Adrenal gland (tissue), 12 donors: ENCODE measurements around the gene SGIP1. TPM values are rescaled to one million over a fixed set of nuclear protein-coding genes. Genes with fewer than 3 reads are reported as not detected.

Experiments
- DNase-seq, 7 donors: peaks; one replicate each; pipeline ENCODE4 v3.0.0-alpha.2; 2019 to 2020
- H3K27ac ChIP-seq, 5 donors: fragments of 200-600 bp; sonication (generic) in 4 of 5; 1 replicate in 3 of 5; 2 replicates in 2 of 5; pipeline versions ENCODE4 v1.5.1 to v1.8.0; 2016 to 2020; ENCODE audit warnings: mild to moderate bottlenecking in 1 of 5
- H3K27me3 ChIP-seq: fragments of 200-600 bp; 2 replicates; pipeline ENCODE4 v1.8.0; 2021
- H3K36me3 ChIP-seq, 2 donors: fragments of 200-600 bp; replicated peaks in 1 of 2; 1 replicate in 1 of 2; 2 replicates in 1 of 2; pipeline versions ENCODE4 v1.5.1 to v1.8.0; 2018 to 2022
- H3K4me1 ChIP-seq, 2 donors: fragments of 200-600 bp; replicated peaks in 1 of 2; 1 replicate in 1 of 2; 2 replicates in 1 of 2; pipeline versions ENCODE4 v1.5.1 to v1.8.0; 2018 to 2021
- H3K4me3 ChIP-seq, 4 donors: fragments of 200-600 bp; sonication (generic) in 3 of 4; one replicate each; pipeline ENCODE4 v1.5.1; 2016 to 2018
- H3K9me3 ChIP-seq, 3 donors: fragments of 200-600 bp; sonication (generic) in 1 of 3; replicated peaks in 1 of 3; 1 replicate in 2 of 3; 2 replicates in 1 of 3; pipeline versions ENCODE4 v1.5.1 to v1.8.0; 2016 to 2021
- CTCF ChIP-seq, 6 experiments: fragments of 450-650 bp in 4 of 6; fragments of 200-600 bp in 2 of 6; sonication (generic) in 1 of 6; IDR thresholded peaks; 1 replicate in 5 of 6; 2 replicates in 1 of 6; pipeline versions ENCODE4 v1.5.1 to v1.8.0; 2016 to 2021; ENCODE audit warnings: antibody characterized with exemption in 6 of 6, mild to moderate bottlenecking in 2 of 6, moderate library complexity in 1 of 6
- POLR2A ChIP-seq, 2 donors: fragments of 450-650 bp; IDR thresholded peaks; one replicate each; pipeline ENCODE4 v1.6.1; 2017; ENCODE audit warnings: antibody characterized with exemption in 2 of 2, mild to moderate bottlenecking in 2 of 2, moderate library complexity in 1 of 2
- WGBS, 4 donors: extraction: QIAGEN DNeasy Blood & Tissue Kit in 2 of 4; methylation state at CpG; one replicate each; pipeline versions ENCODE4 v1.1.5 to v1.1.7; 2013 to 2017; 5-methylcytosine and 5-hydroxymethylcytosine counted together
- intact Hi-C, 2 donors: fragments of 100-400 bp; cut with DNase I; formaldehyde crosslinking; loops; one replicate each; pipeline versions ENCODE4 v1.14.1 to v1.15.0; 2022 to 2023
- polyA plus RNA-seq, 3 donors: library from polyadenylated mRNA; stranded (reverse); fragments of 200-250 nt in 2 of 3; fragments of 350-450 nt in 1 of 3; fragmentation: Illumina TruSeq in 1 of 3; extraction: RNeasy Lipid Tissue Mini Kit (QIAGEN cat#74804) in 1 of 3; gene quantifications; one replicate each; pipeline ENCODE4 v1.2.3, GENCODE V29; 2013 to 2014
- total RNA-seq, 9 donors: library from RNA; depleted of rRNA in 4 of 9; stranded (reverse); fragments of >200 nt in 4 of 9; fragments of 120-200 nt in 1 of 9; fragmentation: NEBNext Ultra II Directional in 1 of 9; extraction: Animal tissue kit (Norgen Biotek cat#: 25700) in 1 of 9; gene quantifications; one replicate each; pipeline versions ENCODE4 v1.1.0 to v1.2.4, GENCODE V29; 2013 to 2023
- donor health status: healthy with polysubstance abuse.
- donor health status: Bipolar disorder and iron deficiency.
- donor health status: DM: yes; HTN: yes; CAD: no.
- donor health status: DM: no; HTN: no; CAD: no.
- donor health status: DM: no; HTN: no; CAD: no.
- donor health status: DM: yes; HTN: yes; CAD: no.

SGIP1 gene
- total and polyA plus RNA-seq, 12 donors: 0.52 to 8.4 (median 1.9) TPM; not detected in 1

DNA sequence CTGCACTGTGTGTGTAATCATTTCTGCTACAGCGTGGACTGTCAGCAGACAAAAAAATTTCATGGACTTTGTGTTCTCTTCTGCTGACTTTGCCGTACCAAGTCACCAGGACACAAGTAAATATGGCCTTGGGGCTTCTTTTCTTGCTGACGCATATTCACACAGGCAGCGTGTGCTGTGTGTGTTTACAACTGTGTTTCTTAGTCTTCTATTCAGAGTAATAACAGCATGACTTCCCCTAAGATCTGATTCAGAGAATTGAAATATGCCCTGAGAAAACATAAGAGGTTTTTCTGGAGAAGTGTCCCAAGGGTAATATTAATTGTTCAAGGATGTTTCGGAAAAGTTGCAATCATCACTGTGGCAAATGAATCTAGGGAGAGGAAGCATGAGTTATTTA, 171.2 kb downstream of the SGIP1 start:
- TF ChIP-seq CTCF (IDR thresholded peaks at IDR 0.05): no peak
- no peak for TF ChIP-seq POLR2A (IDR thresholded peaks at IDR 0.05)
- Histone ChIP-seq H3K27me3 (no peaks in the 10 kb centered on the region), H3K4me1 (no peaks in the 10 kb centered on the region), H3K36me3 (no peaks in the 10 kb centered on the region), H3K27ac (peak overlapping the region in 1 of 5 donors; percentile 15), H3K4me3 (no peak overlapping the region), H3K9me3 (no peaks in the 10 kb centered on the region)
- 20 to 36% (median 33%) methylated on average over 5 of the region's 5 CpGs for WGBS, 4 donors
- DNase-seq: peak; percentile 25 to 67 (median 38)
- intact Hi-C loops: no loop called here

GRCh38 chr1:66711420-66711819, 177.5 kb downstream of the SGIP1 start:
- 20 to 52% (median 41%) methylated on average over 2 of the region's 2 CpGs for WGBS, 4 donors
- H3K4me3 ChIP-seq: no peak overlapping the region
- no peak overlapping the region for H3K27ac ChIP-seq
- H3K27me3 ChIP-seq: no peaks in the 10 kb centered on the region
- no peaks in the 10 kb centered on the region for H3K4me1 ChIP-seq
- intact Hi-C loops: no loop called here
- no peak for TF ChIP-seq POLR2A (IDR thresholded peaks at IDR 0.05)
- no peaks in the 10 kb centered on the region for H3K36me3 ChIP-seq
- no peaks in the 10 kb centered on the region for H3K9me3 ChIP-seq
- no peak for DNase-seq

DNA sequence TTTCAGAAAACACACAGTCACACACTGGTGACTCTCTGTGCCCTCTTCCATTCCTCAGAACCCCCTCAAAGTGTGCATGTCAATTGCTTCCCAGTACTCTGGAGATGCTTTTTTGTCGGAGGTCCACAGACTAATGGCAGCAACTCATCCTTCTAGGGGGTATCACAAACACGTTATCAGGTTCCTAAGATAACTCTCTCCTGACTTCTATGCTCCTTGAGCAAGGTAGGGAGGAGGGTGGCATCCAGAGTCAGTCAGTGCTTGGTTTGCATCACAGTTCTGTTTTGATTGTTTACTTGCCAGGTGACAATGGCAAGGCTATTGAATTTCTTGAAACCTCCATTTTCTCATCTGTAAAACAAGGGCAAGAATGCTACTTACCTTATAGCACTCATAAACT, 178.9 kb downstream of the SGIP1 start:
- Histone ChIP-seq H3K27ac (no peak overlapping the region), H3K9me3 (no peaks in the 10 kb centered on the region), H3K4me1 (no peaks in the 10 kb centered on the region), H3K4me3 (no peak overlapping the region), H3K36me3 (no peaks in the 10 kb centered on the region), H3K27me3 (no peaks in the 10 kb centered on the region)
- DNase-seq: no peak
- 54 to 67% (median 64%) methylated on average over 2 of the region's 2 CpGs for WGBS, 4 donors
- intact Hi-C loops: no loop called here
- TF ChIP-seq CTCF (IDR thresholded peaks at IDR 0.05) (no peak), POLR2A (IDR thresholded peaks at IDR 0.05) (no peak)

GRCh38 chr1:66723985-66724384, 190.0 kb downstream of the SGIP1 start:
- DNase-seq: no peak
- no peaks in the 10 kb centered on the region for H3K9me3 ChIP-seq
- no peak overlapping the region for H3K4me3 ChIP-seq
- H3K27ac ChIP-seq: no peak overlapping the region
- no peak for TF ChIP-seq CTCF (IDR thresholded peaks at IDR 0.05)
- no peak for TF ChIP-seq POLR2A (IDR thresholded peaks at IDR 0.05)
- peaks cover 0 to 5% of the 10 kb centered on the region in 2 donors for H3K4me1 ChIP-seq
- no peaks in the 10 kb centered on the region for H3K27me3 ChIP-seq
- intact Hi-C loops: loop anchor here in 1 of 2 donors (10.0 kb wide), 1 partner anchor 469 kb away; no protein-coding TSS in a partner anchor
- H3K36me3 ChIP-seq: no peaks in the 10 kb centered on the region

DNA sequence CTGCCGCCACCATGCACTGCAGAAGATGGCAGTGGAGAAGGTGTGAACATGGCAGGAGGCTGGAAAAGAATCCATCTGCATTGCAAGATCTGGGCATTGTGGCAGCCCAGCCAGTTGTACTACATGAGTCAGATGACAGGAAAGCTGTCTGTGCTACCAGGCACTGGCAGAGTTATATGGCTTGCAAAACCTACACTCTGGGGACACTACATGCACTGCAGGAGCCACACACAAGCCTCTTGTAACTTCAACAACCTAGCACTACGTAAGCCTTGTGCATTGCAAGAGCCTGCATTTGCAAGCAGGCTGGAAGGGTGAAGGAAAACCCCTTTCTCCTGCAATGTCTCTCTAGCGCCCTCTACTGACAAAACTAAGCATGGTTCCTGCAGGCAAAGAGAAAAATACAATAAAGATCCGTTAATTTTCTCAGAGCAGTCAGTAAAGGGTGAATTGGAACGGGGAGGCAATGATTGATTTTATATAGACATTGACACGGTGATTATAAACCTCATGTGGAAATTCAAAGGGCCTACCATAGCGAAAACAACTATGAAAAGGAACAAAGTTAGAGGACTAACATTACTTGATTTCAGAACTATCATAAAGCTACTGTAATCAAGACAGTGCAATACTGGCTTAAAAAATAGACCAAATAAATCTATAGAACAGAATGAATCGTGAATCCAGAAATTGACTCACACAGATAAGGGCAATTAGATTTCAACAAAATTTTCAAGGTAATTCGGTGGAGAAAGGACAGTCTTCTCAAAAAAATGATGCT, 192.1 kb downstream of the SGIP1 start:
- H3K27me3 ChIP-seq: no peaks in the 10 kb centered on the region
- H3K4me1 ChIP-seq: peaks cover 0 to 5% of the 10 kb centered on the region in 2 donors
- intact Hi-C loops: loop anchor here in 1 of 2 donors (10.0 kb wide), 1 partner anchor 471 kb away; no protein-coding TSS in a partner anchor
- no peaks in the 10 kb centered on the region for H3K36me3 ChIP-seq
- no peaks in the 10 kb centered on the region for H3K9me3 ChIP-seq
- H3K27ac ChIP-seq: no peak overlapping the region
- 24 to 29% (median 24%) methylated on average over 9 of the region's 9 CpGs for WGBS, 4 donors
- TF ChIP-seq CTCF (IDR thresholded peaks at IDR 0.05) (peak; percentile 68 to 97 (median 74)), POLR2A (IDR thresholded peaks at IDR 0.05) (no peak)
- DNase-seq: peak; percentile 19 to 64 (median 53)
- H3K4me3 ChIP-seq: no peak overlapping the region
